Measurements from ENCODE around the gene MAP3K2.
"Not testable (repeated sequence)": the region's sequence is repeated elsewhere in the genome, so short reads cannot be mapped to it uniquely, and the experiment has no call there.

MAP3K2 gene

GRCh38 chr2:127382831-127383230, 4.9 kb downstream of the MAP3K2 start:
- DNase-seq (ENCODE audit: low read depth, low spot score), result no peak

- DNase-seq (ENCODE audit: low read depth, low spot score), result no peak
Observed at GRCh38 chr2:127381762-127382161, 6.0 kb downstream of the MAP3K2 start.

- DNase-seq (ENCODE audit: low read depth, low spot score), result no peak
Observed at GRCh38 chr2:127379712-127380355, 7.9 kb downstream of the MAP3K2 start.

- no peak for DNase-seq (ENCODE audit: low read depth, low spot score)
Observed at GRCh38 chr2:127378720-127379119, 9.1 kb downstream of the MAP3K2 start.

- no peak for DNase-seq (ENCODE audit: low read depth, low spot score)
Observed at GRCh38 chr2:127377262-127377661, 10.5 kb downstream of the MAP3K2 start.

GRCh38 chr2:127376257-127376656, 11.5 kb downstream of the MAP3K2 start:
- DNase-seq (ENCODE audit: low read depth, low spot score), result no peak

- DNase-seq (ENCODE audit: low read depth, low spot score), result no peak
Observed at GRCh38 chr2:127373362-127374083, 14.3 kb downstream of the MAP3K2 start.

GRCh38 chr2:127371037-127371436, 16.7 kb downstream of the MAP3K2 start:
- no peak for DNase-seq (ENCODE audit: low read depth, low spot score)

GRCh38 chr2:127370010-127370409, 17.8 kb downstream of the MAP3K2 start:
- no peak for DNase-seq (ENCODE audit: low read depth, low spot score)

- peak; percentile 17 for DNase-seq (ENCODE audit: low read depth, low spot score)
Observed at GRCh38 chr2:127365211-127365643, 22.5 kb downstream of the MAP3K2 start.

- no peak for DNase-seq (ENCODE audit: low read depth, low spot score)
Observed at GRCh38 chr2:127362971-127363370, 24.8 kb downstream of the MAP3K2 start.

- no peak for DNase-seq (ENCODE audit: low read depth, low spot score)
Observed at GRCh38 chr2:127361929-127362885, 25.6 kb downstream of the MAP3K2 start.

GRCh38 chr2:127360242-127360641, 27.5 kb downstream of the MAP3K2 start:
- no peak for DNase-seq (ENCODE audit: low read depth, low spot score)

- peak; percentile 3 for DNase-seq (ENCODE audit: low read depth, low spot score)
Observed at GRCh38 chr2:127359520-127359919, 28.3 kb downstream of the MAP3K2 start.

GRCh38 chr2:127358971-127359370, 28.8 kb downstream of the MAP3K2 start:
- DNase-seq (ENCODE audit: low read depth, low spot score), result no peak

- no peak for DNase-seq (ENCODE audit: low read depth, low spot score)
Observed at GRCh38 chr2:127358044-127358443, 29.7 kb downstream of the MAP3K2 start.

GRCh38 chr2:127357591-127357990, 30.2 kb downstream of the MAP3K2 start:
- DNase-seq (ENCODE audit: low read depth, low spot score), result no peak

GRCh38 chr2:127356531-127356930, 31.2 kb downstream of the MAP3K2 start:
- no peak for DNase-seq (ENCODE audit: low read depth, low spot score)

GRCh38 chr2:127355407-127356008, 32.3 kb downstream of the MAP3K2 start:
- no peak for DNase-seq (ENCODE audit: low read depth, low spot score)

GRCh38 chr2:127353873-127354676, 33.7 kb downstream of the MAP3K2 start:
- DNase-seq (ENCODE audit: low read depth, low spot score), result not testable (repeated sequence)

- not testable (repeated sequence) for DNase-seq (ENCODE audit: low read depth, low spot score)
Observed at GRCh38 chr2:127353223-127353622, 34.6 kb downstream of the MAP3K2 start.

Data from iPS DF 19.7 (cell line).